8988T (cell line): Measurements from ENCODE around the gene FOXA3.

Experiments used
- DNase-seq: peaks from one replicate; pipeline ENCODE4 v3.0.0; 2011

The FOXA3 gene

DNA sequence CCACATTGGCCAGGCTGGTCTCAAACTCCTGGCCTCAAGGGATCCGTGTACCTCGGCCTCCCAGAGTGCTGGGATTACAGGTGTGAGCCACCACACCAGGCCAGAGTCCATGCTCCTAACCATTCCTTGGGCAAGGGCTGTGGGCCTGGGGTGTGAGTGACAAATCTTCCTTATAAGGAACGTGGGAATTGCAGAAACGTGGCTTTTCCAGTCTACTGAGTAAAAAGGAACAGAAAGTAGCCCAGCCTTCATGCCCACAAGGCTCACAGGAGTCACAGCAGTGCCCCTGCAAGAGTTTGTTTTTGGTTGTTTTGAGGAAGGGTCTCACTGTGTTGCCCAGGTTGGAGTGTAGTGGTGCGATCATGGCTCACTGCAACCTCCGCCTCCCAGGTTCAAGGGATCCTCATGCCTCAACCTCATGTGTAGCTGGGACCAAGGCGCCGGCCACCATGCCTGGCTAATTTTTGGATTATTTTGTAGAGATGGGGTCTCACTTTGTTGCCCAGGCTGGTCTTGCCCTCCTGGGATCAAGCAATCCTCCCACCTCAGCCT is 33.2 kb downstream of the FOXA3 start:
- no peak for DNase-seq

DNA sequence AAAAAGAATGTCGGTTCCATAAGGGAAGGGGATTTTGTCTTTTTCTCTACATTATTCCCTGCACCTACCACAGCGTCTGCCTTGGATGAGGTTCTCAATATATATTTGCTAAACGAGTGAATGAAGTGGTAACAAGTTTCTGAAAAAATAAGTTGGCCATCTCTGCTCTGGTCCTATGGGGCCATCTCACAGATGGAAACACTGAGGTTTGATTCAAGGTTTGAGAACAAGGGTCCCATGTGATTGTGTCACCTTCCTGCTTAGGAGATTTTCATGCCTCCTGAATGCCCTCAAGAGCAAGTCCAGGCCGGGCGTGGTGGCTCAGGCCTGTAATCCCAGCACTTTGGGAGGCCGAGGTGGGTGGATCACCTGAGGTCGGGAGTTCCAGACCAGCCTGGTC is 35.1 kb downstream of the FOXA3 start:
- no peak for DNase-seq

DNA sequence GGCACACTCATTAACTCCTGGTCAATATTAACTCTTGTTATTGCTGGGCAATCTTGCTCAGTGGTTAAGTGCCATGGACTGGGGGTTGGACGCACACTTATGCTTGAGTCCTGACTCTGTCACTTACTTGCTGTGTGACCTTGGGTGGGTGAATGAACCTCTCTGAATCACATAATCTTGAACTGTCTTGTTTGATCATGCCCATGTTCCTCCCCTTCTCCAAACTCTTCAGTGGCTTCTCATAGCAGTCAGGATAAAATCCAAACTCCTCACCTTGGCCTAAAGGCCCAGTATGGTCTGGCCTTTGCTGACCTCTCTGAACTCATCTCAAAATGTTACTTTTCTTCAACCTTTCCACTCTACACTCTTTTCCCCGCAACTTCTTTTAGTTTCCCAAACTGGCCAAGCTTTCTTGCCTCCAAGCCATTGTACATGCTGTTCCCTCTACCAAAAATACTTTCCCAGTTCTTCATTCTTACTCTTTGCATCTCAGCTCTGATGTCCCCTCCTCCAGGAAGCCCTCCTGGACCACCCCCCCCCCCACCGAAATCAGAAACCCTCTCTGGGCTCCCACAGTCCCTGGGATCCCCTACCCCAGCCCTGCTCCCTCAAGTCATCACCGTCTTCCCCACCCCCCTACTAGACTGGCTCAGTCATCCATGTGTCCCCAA is 35.9 kb downstream of the FOXA3 start:
- DNase-seq, result no peak

DNA sequence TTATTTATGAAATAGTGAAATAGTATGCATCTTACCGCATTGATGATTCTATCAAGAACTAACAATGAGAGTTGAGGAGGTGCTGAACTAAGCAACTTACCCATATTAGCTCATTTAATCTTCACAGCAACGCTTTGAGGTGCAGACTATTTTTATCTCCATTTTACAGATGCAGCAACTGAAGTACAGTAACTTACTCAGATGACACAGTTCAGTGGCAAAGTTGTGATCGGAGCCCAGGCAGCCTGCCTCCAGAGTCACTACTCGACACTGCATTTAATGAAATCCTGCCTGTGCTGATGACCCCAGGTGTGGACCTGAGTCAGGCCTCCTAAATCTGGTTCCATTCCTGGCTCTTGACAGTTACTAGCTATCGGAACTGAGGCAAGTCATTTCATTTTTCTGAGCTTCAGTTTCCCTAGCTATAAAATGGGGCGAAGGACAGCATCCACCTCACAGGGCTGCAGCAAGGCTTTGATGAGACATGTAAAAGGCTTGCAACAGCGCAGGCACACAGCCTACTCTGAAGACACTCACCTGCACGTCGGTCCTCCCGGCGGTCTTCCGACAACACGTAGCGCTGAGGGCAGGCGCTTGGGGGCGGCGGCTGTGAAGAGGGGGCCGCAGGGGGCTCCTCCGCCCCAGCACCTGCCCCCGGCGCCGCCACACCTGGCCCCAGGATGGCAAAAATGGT is 36.8 kb downstream of the FOXA3 start:
- DNase-seq, result no peak

DNA sequence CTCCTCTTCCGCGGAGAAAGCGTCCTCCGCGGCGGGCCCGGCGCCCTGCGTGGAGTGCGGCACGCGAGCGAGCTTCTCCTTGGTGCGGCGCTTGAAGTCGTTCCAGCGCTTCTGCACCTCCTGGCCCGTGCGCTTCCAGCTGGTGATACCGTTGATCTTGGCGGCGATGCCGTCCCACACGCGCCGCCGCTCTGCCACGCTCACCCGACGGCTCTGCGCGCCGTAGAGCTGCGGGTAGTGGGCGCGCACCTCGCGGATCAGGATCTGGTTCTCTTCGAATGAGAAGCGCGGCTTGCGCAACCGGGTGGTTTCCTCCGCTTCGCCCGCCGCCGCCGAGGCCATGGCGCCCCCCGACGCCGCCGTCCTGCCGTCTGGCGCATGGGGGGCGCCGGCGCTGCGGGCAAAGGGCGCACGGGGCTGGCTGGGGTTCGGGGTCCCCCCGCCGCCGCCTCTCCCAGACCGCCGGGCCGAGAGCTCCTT is 37.3 kb downstream of the FOXA3 start:
- DNase-seq, result no peak

DNA sequence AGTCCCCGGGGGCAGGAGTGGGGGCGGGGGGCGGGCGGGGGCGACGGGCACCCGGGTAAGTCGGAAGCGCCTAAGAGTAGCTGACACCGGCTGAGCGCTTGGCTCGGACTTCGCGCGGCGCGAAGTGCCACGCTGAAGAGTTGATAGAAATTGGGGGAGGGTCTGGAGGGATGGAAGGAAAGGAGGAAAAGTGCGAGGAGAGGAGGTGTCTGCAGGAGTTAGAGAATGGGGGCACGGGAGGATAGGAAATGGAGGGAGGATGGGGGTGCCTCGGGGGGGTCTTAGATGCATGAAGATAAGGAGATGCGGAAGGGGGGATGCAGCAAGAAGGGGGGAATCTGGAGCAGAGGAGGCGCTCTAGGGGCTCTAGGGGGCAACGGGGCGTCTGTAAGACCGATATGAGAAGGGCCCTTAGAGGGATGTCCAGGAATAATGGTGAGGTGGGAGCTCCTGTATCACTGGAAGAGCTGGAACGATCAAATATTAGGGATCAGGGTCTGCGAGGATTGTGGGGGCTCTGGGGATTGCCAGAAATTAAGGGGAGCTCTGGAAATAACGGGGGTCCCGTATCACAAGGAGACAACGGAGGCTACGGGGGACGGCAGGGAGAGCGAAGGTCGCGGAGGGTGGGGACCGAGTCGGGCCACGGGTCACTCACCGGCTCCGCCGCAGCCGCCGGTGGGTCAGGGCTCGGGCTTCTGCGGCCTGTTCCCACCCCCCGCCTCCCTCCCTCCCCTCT is 38.0 kb downstream of the FOXA3 start, which contains the start of gene MYPOP:
MYPOP (minus strand) TSS at position 702 of the 739 bp plus-strand sequence. CDS start 840 bp downstream, outside the sequence.
- no peak for DNase-seq

DNA sequence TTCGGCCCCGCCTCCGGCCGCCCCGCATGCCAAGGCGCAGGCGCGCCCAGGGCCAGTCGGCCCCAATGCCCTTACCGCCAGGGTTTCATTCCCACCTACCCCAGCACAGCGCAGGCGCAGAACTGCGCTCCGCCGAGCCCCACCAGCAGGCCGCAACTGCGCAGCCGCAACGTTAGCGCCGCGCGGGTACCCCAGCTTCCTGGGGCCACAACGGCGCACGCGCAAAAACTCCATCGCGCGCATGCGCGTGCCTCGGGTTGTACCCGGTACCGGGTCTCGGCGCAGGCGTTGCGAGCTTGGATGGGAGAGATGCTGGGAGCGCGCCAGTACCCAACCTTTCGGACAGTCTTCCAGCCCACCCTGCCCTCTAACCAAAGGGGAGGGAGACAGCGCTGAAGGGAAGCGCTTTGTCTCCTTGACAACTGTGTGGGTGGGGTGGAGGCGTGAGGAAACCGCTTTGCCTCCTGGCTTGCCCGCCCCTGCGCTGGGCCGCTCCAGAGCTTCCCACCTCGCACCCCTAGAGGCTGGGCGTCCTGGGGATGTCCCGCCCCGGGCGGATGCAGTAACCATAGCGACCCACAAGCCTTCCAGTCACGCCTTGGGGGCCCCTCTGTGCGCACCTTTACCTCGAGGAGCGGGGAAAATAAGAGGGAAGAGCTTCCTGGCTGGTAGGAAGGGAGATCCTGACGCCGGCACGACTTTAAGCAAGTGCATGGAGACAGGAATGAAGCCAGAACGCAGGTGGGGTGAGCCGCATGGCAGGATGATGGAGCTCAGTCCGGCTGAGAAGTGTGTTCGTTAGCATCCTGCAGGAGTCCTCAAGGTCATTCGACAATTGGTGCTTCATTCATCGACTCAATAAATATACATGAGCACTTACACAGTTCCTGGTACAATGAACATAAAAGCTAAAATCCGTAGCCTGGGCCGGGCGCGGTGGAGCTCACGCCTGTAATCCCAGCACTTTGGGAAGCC is 38.8 kb downstream of the FOXA3 start:
- peak; percentile 98 for DNase-seq

DNA sequence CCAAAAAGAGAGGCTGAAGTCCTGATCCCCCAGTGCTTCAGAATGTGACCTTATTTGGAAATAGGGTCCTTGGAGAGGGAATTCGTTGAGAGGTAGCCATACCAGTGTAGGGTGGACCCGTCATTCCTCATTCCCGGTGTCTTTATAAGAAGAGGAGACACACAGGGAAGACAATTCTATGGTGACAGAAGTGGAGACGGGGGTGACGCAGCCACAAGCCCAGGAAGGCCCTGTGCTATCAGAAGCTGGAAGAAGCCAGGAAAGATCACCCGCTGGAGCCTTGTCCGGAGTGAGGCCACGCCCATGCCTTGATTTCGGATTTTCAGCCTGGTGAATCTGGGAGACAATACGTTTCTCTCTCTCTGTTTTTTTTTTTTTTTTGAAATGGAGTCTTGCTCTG is 40.9 kb downstream of the FOXA3 start:
- DNase-seq, result no peak

DNA sequence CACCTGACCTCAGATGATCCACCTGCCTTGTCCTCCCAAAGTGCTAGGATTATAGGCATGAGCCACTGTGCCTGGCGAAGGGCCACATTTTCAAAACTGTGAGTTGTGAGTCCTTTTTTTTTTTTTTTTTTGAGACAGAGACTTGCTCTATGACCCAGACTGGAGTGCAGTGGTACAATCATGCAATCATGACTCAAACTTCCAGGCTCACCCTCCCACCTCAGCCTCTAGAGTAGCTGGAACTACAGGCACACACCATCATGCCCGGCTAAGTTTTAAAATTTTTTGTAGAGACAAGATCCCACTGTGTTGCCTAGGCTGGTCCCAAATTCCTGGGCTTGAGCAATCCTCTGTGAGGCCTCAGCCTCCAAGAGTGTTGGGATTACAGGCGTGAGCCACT is 42.1 kb downstream of the FOXA3 start:
- no peak for DNase-seq

DNA sequence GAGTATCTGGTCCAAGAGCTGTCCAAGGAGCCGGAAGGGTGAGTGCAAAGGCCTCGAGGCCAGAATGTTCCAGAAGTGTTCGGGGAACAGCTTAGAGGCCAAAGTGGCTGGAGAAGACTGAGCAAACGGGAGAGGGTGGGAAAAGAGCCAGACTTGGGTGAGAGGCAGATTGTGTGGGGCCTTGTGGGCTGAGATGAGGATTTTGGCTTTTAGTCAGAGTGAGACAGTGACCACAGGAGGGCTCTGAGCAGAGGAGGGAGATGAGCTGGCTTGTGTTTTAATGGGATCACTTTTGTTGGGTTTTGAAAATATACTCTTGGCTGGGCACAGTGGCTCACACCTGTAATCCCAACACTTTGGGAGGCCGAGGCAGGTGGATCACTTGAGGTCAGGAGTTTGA is 44.8 kb downstream of the FOXA3 start:
- no peak for DNase-seq

DNA sequence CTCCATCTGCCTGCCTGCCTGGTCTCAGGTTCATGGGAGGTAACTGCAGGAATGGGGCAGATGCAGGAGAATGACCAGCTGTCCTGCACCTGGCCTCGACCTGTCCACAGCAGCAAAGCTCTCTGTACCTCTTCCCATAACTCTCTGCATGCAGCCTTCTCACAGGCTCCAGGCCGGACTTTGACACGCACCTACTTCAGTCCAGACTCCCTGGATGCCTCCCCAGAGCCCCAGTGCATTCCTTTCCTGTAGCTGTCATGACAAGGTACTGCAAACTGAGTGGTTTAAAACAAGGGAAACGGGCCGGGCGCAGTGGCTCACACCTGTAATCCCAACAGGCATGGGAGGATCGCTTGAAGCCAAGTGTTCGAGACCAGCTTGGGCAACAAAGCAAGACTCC is 47.2 kb downstream of the FOXA3 start:
- DNase-seq, result no peak

DNA sequence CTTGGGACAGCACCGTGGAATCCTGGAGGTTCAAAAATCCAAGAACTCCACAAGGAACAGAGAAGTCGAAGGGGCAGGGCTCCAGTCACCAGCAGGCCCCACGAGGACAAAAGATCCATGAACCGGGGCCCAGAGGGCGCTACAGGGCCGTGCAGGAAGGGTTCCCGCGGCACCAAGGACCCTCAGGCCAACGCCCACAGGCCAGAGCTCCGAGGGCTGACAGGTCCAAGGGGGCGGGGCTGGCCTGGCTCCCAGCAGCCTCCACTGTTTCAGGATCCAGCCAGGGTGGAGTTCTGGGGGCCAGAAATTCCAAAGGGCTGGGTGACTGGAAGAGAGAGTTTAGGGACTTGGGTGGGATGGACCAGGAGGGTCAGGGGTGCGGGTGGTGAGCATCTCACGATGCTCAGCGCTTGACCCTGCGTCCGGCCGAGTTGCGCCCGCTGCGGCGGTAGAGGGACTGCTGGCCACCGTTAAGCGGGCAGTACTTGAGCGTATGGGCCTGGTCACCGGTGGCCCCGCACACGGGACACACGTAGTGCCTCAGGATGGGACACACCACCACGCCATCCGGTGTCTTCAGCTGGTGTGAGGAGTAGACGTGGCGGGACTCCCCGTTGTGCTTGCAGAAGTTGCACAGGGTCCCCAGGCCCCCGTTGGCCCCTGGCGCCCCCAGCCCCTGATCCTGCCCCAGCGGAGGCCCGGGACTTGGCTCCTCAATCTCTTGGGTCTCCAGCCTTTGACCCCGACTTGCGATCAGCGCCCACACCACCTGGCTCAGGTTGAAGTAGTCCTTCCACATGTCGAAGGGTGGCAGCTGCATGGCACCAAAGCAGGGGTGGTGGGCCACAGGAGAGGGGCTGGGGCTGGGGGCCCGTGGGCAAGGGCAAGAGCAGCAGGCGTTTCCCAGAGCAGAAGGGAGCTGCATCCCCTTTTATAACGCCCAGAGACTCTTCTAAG is 50.0 kb downstream of the FOXA3 start, which contains the start of gene NANOS2:
NANOS2 (minus strand) TSS at position 905 of the 957 bp plus-strand sequence; CDS start at position 820, 85 bp downstream.
- peak; percentile 39 for DNase-seq

DNA sequence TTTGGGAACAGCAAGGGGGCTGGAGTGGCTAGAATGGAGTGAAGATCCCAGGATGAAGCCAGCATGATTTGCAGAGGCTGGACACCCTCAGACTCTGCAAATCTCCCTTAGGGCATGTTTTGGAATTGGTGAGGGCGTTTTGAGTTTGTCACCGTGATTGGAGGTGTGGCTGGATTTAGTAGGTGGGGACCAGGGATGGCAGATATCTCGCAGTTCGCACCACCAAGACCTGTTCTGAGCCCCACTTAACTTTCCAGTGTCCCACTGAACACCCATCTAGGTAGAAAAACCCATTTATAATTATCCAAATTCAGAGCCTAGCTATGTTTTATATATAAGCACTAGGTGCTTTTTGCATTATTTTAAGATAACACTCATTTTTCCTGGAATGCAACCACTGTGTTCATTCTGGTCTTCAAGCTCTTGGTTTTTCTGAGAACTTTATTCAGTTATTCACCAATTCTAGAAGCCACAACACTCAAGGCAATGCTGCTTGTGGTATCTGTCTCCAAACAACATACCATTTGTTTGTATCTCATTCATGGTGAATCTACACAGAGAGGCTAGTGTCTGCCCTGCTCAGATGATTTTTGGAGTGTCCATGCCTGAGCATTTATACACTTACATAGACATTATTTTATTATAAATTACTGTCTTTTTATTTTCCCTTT is 53.4 kb downstream of the FOXA3 start:
- DNase-seq, result no peak

DNA sequence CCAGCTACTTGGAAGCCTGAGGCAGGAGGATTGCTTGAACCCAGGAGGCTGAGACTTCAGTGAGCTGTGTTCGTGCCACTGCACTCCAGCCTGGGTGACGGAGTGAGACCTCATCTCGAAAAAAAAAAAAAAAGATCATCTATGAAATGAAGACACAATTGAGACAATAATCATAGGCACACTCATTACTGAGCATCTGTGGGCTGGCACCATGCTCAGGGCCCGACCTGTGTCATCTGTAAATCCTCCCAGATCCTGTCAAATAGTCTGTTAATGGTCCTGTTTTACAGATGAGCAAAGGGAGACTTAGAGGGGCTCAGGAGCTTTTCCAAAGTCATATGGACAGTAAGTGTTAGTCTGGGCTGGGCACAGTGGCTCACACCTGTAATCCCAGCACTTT is 54.6 kb downstream of the FOXA3 start:
- no peak for DNase-seq

DNA sequence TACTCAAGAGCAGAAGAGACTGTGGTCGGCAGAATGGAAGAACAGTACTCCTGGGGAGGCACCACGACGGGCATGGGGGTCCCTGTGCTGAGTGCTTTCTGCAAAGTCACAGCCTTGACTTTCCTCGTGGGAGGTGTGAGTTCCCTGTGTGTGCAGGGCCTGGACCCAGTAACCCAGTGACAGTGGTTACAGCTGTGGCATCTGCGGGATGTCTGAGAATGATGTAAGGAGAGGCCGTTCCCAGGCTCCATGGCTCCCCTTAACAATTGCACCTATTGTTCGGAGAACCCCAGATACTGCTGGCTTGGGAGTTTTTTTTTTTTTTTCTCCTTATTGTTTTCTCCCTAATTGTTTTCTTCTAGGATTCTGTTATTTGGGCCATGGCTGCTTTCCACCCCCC is 55.6 kb downstream of the FOXA3 start:
- no peak for DNase-seq

DNA sequence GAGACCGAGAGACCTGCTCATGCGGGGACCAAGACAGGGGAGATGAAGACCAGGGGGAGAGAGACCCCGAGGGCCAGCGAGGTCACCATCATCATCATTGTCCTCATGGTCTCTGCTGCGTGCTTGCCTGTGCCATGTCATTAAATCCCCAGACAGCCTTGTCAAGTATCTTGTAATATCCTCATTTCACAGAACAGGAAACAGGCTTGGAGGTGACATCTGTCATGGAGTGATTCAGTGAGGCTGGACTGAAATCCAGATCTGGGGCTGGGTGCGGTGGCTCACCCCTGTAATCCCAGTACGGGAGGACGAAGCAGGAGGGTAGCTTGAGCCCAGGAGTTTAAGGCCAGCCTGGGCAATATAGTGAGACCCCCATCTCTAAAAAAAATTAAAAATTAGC is 56.3 kb downstream of the FOXA3 start:
- no peak for DNase-seq

DNA sequence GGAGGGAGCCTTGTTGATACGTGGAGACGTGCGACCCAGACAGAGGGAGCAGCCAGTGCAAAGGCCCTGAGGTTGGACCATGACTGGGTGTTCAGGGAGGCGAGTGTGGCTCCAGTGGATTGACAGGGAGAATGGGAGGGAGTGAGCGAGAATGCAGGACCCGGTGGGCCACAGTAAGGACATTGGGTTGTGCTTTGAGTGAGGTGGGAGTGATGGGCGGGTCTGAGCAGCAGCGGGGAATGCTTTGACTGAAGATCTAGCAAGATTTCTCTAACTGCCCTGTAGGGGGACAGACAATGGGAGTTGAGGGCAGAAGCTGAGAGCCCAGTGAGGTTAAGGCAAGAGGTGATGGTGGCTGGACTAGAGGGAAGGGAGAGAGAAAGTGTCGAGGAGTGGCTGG is 58.2 kb downstream of the FOXA3 start:
- DNase-seq, result no peak
